A549 (cell line): Measurements from ENCODE around the gene NR4A1.

ENCODE experiments used
- BCL3 ChIP-seq: fragments of >200 bp; sonication (Bioruptor Twin); formaldehyde crosslinking; IDR thresholded peaks from 3 replicates; pipeline ENCODE4 v1.6.1; 2016
- CBX2 ChIP-seq: fragments of 200-600 bp; sonication (generic); IDR thresholded peaks from 2 replicates; pipeline ENCODE4 v1.6.1; 2016; ENCODE audit warnings: low read depth, mild to moderate bottlenecking, borderline replicate concordance
- CTCF ChIP-seq: fragments of >200 bp; sonication (Bioruptor Twin); formaldehyde crosslinking; IDR thresholded peaks from 3 replicates; pipeline ENCODE4 v1.5.1; 2016
- EP300 ChIP-seq, 2 experiments: fragments of >200 bp; sonication (Bioruptor Twin); formaldehyde crosslinking; IDR thresholded peaks; 2 replicates in 1 of 2; 3 replicates in 1 of 2; pipeline ENCODE4 v1.6.1; 2016 to 2017
- KDM5A ChIP-seq: fragments of 200-600 bp; sonication (generic); IDR thresholded peaks from 2 replicates; pipeline ENCODE4 v1.6.1; 2016; ENCODE audit warnings: antibody characterized with exemption, mild to moderate bottlenecking
- MAFK ChIP-seq: fragments of 450-650 bp; IDR thresholded peaks from 2 replicates; pipeline ENCODE4 v1.6.1; 2014; ENCODE audit not compliant: partially characterized antibody
- MYC ChIP-seq: IDR thresholded peaks from 2 replicates; pipeline ENCODE4 v1.6.1; 2012; ENCODE audit warnings: mild to moderate bottlenecking, inconsistent platforms, low read length, improper control_type of control experiment, borderline replicate concordance
- NFE2L2 ChIP-seq: fragments of 150-350 bp; conservative IDR thresholded peaks from 2 replicates; pipeline ENCODE4 v1.6.1; 2014; ENCODE audit warnings: low read length
- POLR2A ChIP-seq: IDR thresholded peaks from 2 replicates; pipeline ENCODE4 v1.6.1; 2012; ENCODE audit warnings: mild to moderate bottlenecking, low read length
- RARB ChIP-seq: fragments of 250-450 bp; sonication (Bioruptor Pico); IDR thresholded peaks from 2 replicates; pipeline ENCODE4 v1.8.0; 2021; ENCODE audit warnings: mild to moderate bottlenecking, moderate library complexity
- REST ChIP-seq: fragments of 200-600 bp; sonication (generic); IDR thresholded peaks from 2 replicates; pipeline ENCODE4 v1.6.1; 2016; ENCODE audit warnings: antibody characterized with exemption, mild to moderate bottlenecking, moderate library complexity
- TF ChIP-seq, protein P1 (sequence below): IDR thresholded peaks from 2 replicates; pipeline ENCODE4 v1.6.1; 2012

- TF ChIP-seq CTCF (no peak), CBX2 (no peak), POLR2A (no peak), NFE2L2 (no peak), MYC (no peak), RARB (CRISPR knock-in tag) (no peak), MAFK (no peak), EP300 (IDR thresholded peaks at IDR 0.05) (no peak), REST (no peak), BCL3 (no peak), KDM5A (no peak)
- TF ChIP-seq, protein P1, sequence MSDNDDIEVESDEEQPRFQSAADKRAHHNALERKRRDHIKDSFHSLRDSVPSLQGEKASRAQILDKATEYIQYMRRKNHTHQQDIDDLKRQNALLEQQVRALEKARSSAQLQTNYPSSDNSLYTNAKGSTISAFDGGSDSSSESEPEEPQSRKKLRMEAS = no peak
Observed at GRCh38 chr12:52076811-52077210, 25.6 kb downstream of the NR4A1 start.
